PC-3 (cell line): Measurements from ENCODE around the gene OSBPL8. TPM values are rescaled to one million over a fixed set of nuclear protein-coding genes. Genes with fewer than 3 reads are reported as not detected.

ENCODE experiments used
- ATAC-seq: fragments of 200-7000 bp; cut with Tn5 transposase; 2 replicates; pipeline ENCODE4 v1.9.1; 2020; ENCODE audit warnings: mild to moderate bottlenecking, moderate library complexity
- BruUV-seq: library from RNA; stranded (reverse); fragments of 400-500 nt; replicated peaks from 2 replicates; lab custom pipeline; 2021; lab: Mats Ljungman, UMichigan
- CTCF ChIA-PET: fragments of 300-600 bp; sonication (Branson Sonifier 250); formaldehyde crosslinking; loops from one replicate; lab custom pipeline; 2022; ENCODE audit warnings: antibody characterized with exemption; lab: Charles Lee
- POLR2A ChIA-PET: fragments of 300-600 bp; sonication (Branson Sonifier 250); formaldehyde crosslinking; loops from one replicate; lab custom pipeline; 2022; ENCODE audit warnings: antibody characterized with exemption; ENCODE audit not compliant: unreplicated experiment; lab: Charles Lee
- DNase-seq: peaks from one replicate; pipeline ENCODE4 v3.0.0-alpha.2; 2015
- H2AFZ ChIP-seq: fragments of 300-600 bp; sonication (generic); 2 replicates; pipeline ENCODE4 v1.6.0; 2016; ENCODE audit warnings: antibody characterized with exemption, low read length
- H3F3A ChIP-seq: fragments of 300-600 bp; sonication (generic); one replicate; pipeline ENCODE4 v1.6.0; 2017; ENCODE audit warnings: antibody characterized with exemption, low read length, control low read depth, mild to moderate bottlenecking; ENCODE audit not compliant: unreplicated experiment
- H3K27ac ChIP-seq: fragments of 300-600 bp; sonication (generic); 2 replicates; pipeline ENCODE4 v1.5.1; 2016; ENCODE audit warnings: mild to moderate bottlenecking, low read length
- H3K27me3 ChIP-seq: fragments of 300-600 bp; sonication (generic); 2 replicates; pipeline ENCODE4 v1.6.1; 2016; ENCODE audit warnings: low read length, mixed read lengths
- H3K36me3 ChIP-seq: fragments of 300-600 bp; sonication (generic); 2 replicates; pipeline ENCODE4 v1.6.1; 2016; ENCODE audit warnings: low read depth, mixed run types, low read length, mixed read lengths
- H3K4me1 ChIP-seq: fragments of 300-600 bp; sonication (generic); 2 replicates; pipeline ENCODE4 v1.5.1; 2016; ENCODE audit warnings: low read length; ENCODE audit not compliant: insufficient read depth
- H3K4me2 ChIP-seq: fragments of 300-600 bp; sonication (generic); 2 replicates; pipeline ENCODE4 v1.6.0; 2016; ENCODE audit warnings: low read length
- H3K4me3 ChIP-seq: fragments of 300-600 bp; sonication (generic); 2 replicates; pipeline ENCODE4 v1.5.1; 2016; ENCODE audit warnings: mild to moderate bottlenecking, low read length, mixed read lengths
- H3K79me2 ChIP-seq: fragments of 300-600 bp; sonication (generic); 2 replicates; pipeline ENCODE4 v1.6.1; 2017; ENCODE audit warnings: low read length, mixed read lengths
- H3K9ac ChIP-seq: fragments of 300-600 bp; sonication (generic); 2 replicates; pipeline ENCODE4 v1.6.0; 2016; ENCODE audit warnings: mild to moderate bottlenecking, low read length
- H3K9me2 ChIP-seq: fragments of 300-600 bp; sonication (generic); replicated peaks from 2 replicates; pipeline ENCODE4 v1.6.1; 2016; ENCODE audit warnings: mixed run types, low read length, mixed read lengths
- H3K9me3 ChIP-seq: fragments of 300-600 bp; sonication (generic); 2 replicates; pipeline ENCODE4 v1.6.1; 2016; ENCODE audit warnings: low read length, mixed read lengths
- H4K20me1 ChIP-seq: fragments of 300-600 bp; sonication (generic); 2 replicates; pipeline ENCODE4 v1.6.1; 2016; ENCODE audit warnings: low read length, mixed read lengths
- CTCF ChIP-seq: fragments of 300-600 bp; sonication (generic); conservative IDR thresholded peaks from 2 replicates; pipeline ENCODE4 v1.5.1; 2017; ENCODE audit warnings: antibody characterized with exemption, low read depth, mild to moderate bottlenecking, low read length
- EZH2 ChIP-seq: fragments of 300-600 bp; sonication (generic); IDR thresholded peaks from one replicate; pipeline ENCODE4 v1.6.1; 2017; ENCODE audit warnings: antibody characterized with exemption, mild to moderate bottlenecking, low read length; ENCODE audit not compliant: unreplicated experiment
- EZH2phosphoT487 ChIP-seq: fragments of 300-600 bp; sonication (generic); IDR thresholded peaks from 2 replicates; pipeline ENCODE4 v1.6.1; 2018; ENCODE audit warnings: mild to moderate bottlenecking, antibody characterized with exemption, low read length, borderline replicate concordance
- intact Hi-C: fragments of 100-400 bp; cut with micrococcal nuclease; formaldehyde crosslinking; loops from 2 replicates; pipeline ENCODE4 v1.9.0; 2023
- total RNA-seq: library from RNA; depleted of rRNA; stranded (reverse); fragments of >200 nt; gene quantifications from 2 replicates; pipeline ENCODE4 v1.2.3, GENCODE V29; 2014

OSBPL8 gene
- total RNA-seq, 1 experiment from 2014 or later = 28.5 TPM

DNA sequence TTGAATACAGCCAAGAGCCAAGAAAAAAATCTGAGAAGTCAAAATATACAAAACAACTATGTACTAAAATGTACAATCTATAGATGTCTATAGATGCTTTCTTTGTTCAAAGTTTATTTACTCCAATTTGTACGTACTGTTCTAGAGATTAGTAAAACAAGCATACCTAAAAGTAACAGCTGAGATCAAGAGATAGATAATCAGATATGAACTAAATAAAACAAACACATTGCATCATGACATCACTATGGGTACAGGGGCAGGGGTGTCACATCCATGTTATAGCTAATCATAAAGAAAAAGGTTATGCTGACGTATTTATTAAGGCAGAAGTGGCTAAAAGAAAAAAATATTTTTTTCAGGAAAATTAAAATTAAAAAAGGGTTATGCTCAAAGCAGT lies 139.3 kb downstream of the OSBPL8 start:
- H3K79me2 ChIP-seq = no peaks in the 10 kb centered on the region

DNA sequence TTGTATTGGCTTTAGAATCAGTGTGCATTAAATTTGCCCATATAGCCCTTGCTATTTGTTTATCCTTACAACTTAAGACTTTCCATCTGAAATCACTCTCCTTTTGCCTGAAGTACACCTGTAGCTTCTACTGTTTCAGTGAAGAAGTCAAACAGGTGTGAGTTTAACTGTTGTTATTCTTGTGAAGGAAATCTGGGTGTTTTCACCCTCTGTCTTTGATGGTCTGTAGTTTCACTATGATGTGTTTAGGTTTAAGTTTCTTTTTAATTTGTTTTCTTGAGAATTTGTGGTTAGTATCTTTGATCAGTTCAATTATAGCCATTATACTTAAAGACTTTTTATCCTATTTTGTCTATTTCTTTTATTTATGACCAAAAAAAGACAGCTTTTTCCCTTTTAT lies 142.5 kb downstream of the OSBPL8 start:
- DNase-seq (no peak), ATAC-seq (no peak)
- no peak overlapping the region for H3K4me3 ChIP-seq
- H3K9me3 ChIP-seq = no peaks in the 10 kb centered on the region
- H3K4me1 ChIP-seq = no peaks in the 10 kb centered on the region
- no peaks in the 10 kb centered on the region for H4K20me1 ChIP-seq
- H3K36me3 ChIP-seq = no peaks in the 10 kb centered on the region
- H3K27ac ChIP-seq = no peak overlapping the region
- intact Hi-C loops = no loop called here
- no peaks in the 10 kb centered on the region for H3K79me2 ChIP-seq
- H3K9ac ChIP-seq = no peak overlapping the region
- H3K9me2 ChIP-seq = no peaks in the 10 kb centered on the region
- POLR2A ChIA-PET = no interaction called here
- no peak overlapping the region for H2AFZ ChIP-seq
- H3K27me3 ChIP-seq = no peaks in the 10 kb centered on the region
- CTCF ChIA-PET = no interaction called here
- H3K4me2 ChIP-seq = no peak overlapping the region
- BruUV-seq = no TSS peak
- TF ChIP-seq CTCF (no peak), EZH2 (no peak), EZH2phosphoT487 (no peak)
- no peaks in the 10 kb centered on the region for H3F3A ChIP-seq

More for the DNA sequence above, 139.3 kb downstream of the OSBPL8 start:
- DNase-seq = no peak
- Histone ChIP-seq H2AFZ (no peak overlapping the region), H3K4me1 (no peaks in the 10 kb centered on the region), H3K4me3 (no peak overlapping the region), H3K9me2 (no peaks in the 10 kb centered on the region), H3F3A (no peaks in the 10 kb centered on the region), H3K27me3 (no peaks in the 10 kb centered on the region), H3K9ac (no peak overlapping the region), H3K27ac (no peak overlapping the region), H4K20me1 (no peaks in the 10 kb centered on the region), H3K36me3 (peaks cover 6% of the 10 kb centered on the region; the same call in 1 of the 2 replicates), H3K4me2 (no peak overlapping the region), H3K9me3 (peaks cover 8% of the 10 kb centered on the region; the same call in 1 of the 2 replicates)
- intact Hi-C loops = no loop called here
- CTCF ChIA-PET = no interaction called here
- no peak for TF ChIP-seq EZH2
- TF ChIP-seq EZH2phosphoT487 = no peak
- TF ChIP-seq CTCF = no peak
- no TSS peak for BruUV-seq
- POLR2A ChIA-PET = no interaction called here
- no peak for ATAC-seq

DNA sequence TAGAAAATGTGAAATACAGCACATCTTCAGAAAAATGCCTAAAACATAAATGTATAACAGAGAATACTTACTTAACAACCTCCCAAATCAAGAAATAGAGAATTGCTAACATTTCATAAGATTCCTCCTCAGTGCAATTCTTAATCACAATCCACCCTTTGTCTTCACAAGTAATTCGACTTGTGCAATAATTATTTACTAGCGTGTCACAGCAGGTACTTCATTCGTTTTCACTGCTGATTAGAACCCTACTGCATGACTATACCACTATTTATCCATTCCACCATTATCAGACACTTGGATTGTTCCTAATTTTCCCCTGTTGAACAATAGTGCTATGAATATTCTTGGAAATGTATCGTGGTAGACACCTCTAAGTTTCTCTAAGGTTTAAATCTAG lies 146.4 kb downstream of the OSBPL8 start:
- CTCF ChIA-PET = no interaction called here
- intact Hi-C loops = no loop called here
- Histone ChIP-seq H3K4me3 (no peak overlapping the region), H3K36me3 (no peaks in the 10 kb centered on the region), H4K20me1 (no peaks in the 10 kb centered on the region), H3K9me2 (no peaks in the 10 kb centered on the region), H3K9me3 (no peaks in the 10 kb centered on the region), H3K27me3 (no peaks in the 10 kb centered on the region), H3F3A (no peaks in the 10 kb centered on the region), H3K79me2 (no peaks in the 10 kb centered on the region), H3K27ac (no peak overlapping the region), H3K4me1 (no peaks in the 10 kb centered on the region), H3K4me2 (no peak overlapping the region), H2AFZ (no peak overlapping the region), H3K9ac (no peak overlapping the region)
- TF ChIP-seq EZH2 = no peak
- no peak for TF ChIP-seq CTCF
- no peak for TF ChIP-seq EZH2phosphoT487
- DNase-seq (no peak), ATAC-seq (no peak)
- no TSS peak for BruUV-seq
- POLR2A ChIA-PET = no interaction called here
